ENCODE results near the gene PLEKHG3. TPM values are rescaled to one million over a fixed set of nuclear protein-coding genes. Genes with fewer than 3 reads are reported as not detected.
A peak's percentile ranks its signal among the peaks of the same experiment; 100 is the strongest.

The PLEKHG3 gene
- total RNA-seq, 2 donors from 2014 or later, result 57.8 to 69.7 TPM

DNA sequence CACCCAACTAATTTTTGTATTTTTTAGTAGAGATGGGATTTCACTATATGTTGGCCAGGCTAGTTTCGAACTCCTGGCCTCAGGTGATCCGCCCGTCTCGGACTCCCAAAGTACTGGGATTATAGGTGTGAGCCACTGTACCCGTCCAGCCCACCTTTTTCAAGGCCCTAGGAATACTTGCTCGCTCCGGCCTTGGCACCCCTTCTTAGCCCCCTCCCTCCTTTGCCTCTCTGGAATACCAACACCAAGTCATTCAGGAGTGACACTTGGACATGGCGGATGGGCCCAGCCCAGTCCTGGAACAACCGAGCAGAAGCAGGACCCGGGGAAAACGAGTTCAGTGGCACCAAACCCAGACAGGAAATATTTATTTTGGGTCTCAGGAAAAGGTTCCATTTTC is 29.1 kb downstream of the PLEKHG3 start:
- TF ChIP-seq, protein P1, sequence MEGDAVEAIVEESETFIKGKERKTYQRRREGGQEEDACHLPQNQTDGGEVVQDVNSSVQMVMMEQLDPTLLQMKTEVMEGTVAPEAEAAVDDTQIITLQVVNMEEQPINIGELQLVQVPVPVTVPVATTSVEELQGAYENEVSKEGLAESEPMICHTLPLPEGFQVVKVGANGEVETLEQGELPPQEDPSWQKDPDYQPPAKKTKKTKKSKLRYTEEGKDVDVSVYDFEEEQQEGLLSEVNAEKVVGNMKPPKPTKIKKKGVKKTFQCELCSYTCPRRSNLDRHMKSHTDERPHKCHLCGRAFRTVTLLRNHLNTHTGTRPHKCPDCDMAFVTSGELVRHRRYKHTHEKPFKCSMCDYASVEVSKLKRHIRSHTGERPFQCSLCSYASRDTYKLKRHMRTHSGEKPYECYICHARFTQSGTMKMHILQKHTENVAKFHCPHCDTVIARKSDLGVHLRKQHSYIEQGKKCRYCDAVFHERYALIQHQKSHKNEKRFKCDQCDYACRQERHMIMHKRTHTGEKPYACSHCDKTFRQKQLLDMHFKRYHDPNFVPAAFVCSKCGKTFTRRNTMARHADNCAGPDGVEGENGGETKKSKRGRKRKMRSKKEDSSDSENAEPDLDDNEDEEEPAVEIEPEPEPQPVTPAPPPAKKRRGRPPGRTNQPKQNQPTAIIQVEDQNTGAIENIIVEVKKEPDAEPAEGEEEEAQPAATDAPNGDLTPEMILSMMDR (IDR thresholded peaks at IDR 0.05), result no peak
- WGBS, result 88% methylated on average over 11 of the region's 11 CpGs
- Histone ChIP-seq H3K9me3 (no peaks in the 10 kb centered on the region), H3K36me3 (peaks cover 0 to 4% of the 10 kb centered on the region in 2 donors), H3K4me1 (replicated peaks) (no peaks in the 10 kb centered on the region), H3K4me3 (no peak overlapping the region), H3K27ac (no peak overlapping the region), H3K27me3 (replicated peaks; ENCODE audit: insufficient read depth) (no peaks in the 10 kb centered on the region)
- no peak for DNase-seq (ENCODE audit: low spot score)
- intact Hi-C loops (cut with DNase I), result no loop called here

- H3K36me3 ChIP-seq, result peaks cover 0 to 4% of the 10 kb centered on the region in 2 donors
- H3K4me3 ChIP-seq, result no peak overlapping the region
- H3K4me1 ChIP-seq (replicated peaks), result no peaks in the 10 kb centered on the region
- H3K27ac ChIP-seq, result no peak overlapping the region
- 73% methylated on average over 1 of the region's 1 CpG for WGBS
- no peaks in the 10 kb centered on the region for H3K27me3 ChIP-seq (replicated peaks; ENCODE audit: insufficient read depth)
- intact Hi-C loops (cut with DNase I), result no loop called here
- no peaks in the 10 kb centered on the region for H3K9me3 ChIP-seq
- no peak for DNase-seq (ENCODE audit: low spot score)
- TF ChIP-seq POLR2A (IDR thresholded peaks at IDR 0.05) (no peak), POLR2AphosphoS5 (IDR thresholded peaks at IDR 0.05) (no peak)
- TF ChIP-seq, protein P1 (IDR thresholded peaks at IDR 0.05), result no peak
These were observed 29.7 kb downstream of the PLEKHG3 start for GRCh38 chr14:64733899-64734298.

DNA sequence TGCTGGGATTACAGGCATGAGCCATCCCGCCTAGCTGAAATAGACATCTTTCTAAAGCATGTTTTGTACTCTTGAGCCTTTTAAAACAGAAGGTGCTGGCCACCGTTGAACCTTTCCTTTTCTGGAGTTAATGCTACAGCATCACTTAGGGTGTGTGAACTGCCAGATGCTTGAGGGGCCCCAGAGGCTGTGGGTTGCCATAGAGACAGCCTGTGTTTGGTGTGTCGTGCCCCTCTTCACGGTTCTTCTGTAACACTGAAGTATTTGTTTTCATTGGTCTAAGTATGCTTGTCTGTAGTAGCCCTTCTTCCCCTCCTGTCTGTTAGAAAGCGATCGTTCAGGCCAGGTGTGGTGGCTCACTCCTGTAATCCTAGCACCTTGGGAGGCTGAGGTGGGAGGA is 30.8 kb downstream of the PLEKHG3 start:
- Histone ChIP-seq H3K36me3 (peaks cover 0 to 4% of the 10 kb centered on the region in 2 donors), H3K27me3 (replicated peaks; ENCODE audit: insufficient read depth) (no peaks in the 10 kb centered on the region), H3K4me1 (replicated peaks) (no peaks in the 10 kb centered on the region), H3K27ac (no peak overlapping the region), H3K9me3 (no peaks in the 10 kb centered on the region), H3K4me3 (no peak overlapping the region)
- WGBS, result 62% methylated on average over 6 of the region's 6 CpGs
- DNase-seq (ENCODE audit: low spot score), result no peak
- TF ChIP-seq, protein P1 (IDR thresholded peaks at IDR 0.05), result no peak
- TF ChIP-seq POLR2A (IDR thresholded peaks at IDR 0.05) (no peak), POLR2AphosphoS5 (IDR thresholded peaks at IDR 0.05) (no peak)
- intact Hi-C loops (cut with DNase I), result no loop called here

DNA sequence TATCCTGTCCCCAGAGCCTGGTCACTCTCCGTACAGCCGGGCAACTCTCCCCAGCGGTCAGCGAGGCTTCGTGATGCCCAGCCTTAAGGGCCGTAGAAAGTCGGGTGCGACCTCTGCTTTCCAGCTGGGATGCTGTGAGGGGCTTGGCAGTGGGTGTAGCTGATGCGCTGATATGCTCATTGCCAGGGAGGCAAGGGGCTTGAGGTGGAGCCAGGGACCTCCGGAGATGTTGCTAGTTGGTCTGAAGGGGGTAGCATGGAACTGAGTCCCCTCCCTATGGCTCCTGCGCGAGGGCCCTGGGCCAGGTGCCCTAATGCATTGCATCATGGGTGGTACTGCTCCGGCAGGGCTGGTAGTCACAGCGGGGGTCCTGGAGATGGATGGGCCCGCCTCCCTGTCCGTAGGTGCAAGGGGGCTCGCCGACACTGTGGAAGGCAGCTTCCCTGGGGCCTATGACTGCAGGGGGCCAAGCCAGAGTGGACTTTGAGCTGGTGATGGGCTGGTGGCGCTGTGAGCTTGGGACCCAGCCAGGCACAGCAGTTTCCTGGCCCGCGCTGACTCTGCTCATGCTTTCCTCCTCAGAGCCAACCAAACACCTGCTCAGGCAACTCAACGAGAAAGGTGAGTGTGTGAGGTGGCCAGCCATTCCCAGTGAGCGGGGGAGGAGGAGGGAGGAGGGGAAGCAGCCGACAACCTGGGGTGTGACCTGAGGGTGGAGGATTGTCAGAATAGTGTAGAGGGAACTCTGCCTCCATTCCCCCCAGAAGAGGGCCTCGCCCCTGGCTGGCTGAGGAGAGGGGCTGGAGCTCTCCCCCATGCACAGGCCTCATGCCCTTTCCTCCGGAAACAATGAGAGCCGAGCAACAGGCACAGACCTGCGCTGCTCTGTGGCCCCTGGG is 32.3 kb downstream of the PLEKHG3 start:
- DNase-seq (ENCODE audit: low spot score), result peak; percentile 46
- Histone ChIP-seq H3K27me3 (replicated peaks; ENCODE audit: insufficient read depth) (no peaks in the 10 kb centered on the region), H3K4me3 (no peak overlapping the region), H3K9me3 (no peaks in the 10 kb centered on the region), H3K4me1 (replicated peaks) (no peaks in the 10 kb centered on the region), H3K27ac (no peak overlapping the region), H3K36me3 (peaks cover 0 to 7% of the 10 kb centered on the region in 2 donors)
- 65% methylated on average over 27 of the region's 28 CpGs for WGBS
- intact Hi-C loops (cut with DNase I), result no loop called here
- TF ChIP-seq, protein P1 (IDR thresholded peaks at IDR 0.05), result peak in 1 of 4 experiments; percentile 14
- TF ChIP-seq POLR2A (IDR thresholded peaks at IDR 0.05), result no peak
